ENCODE results near the gene ANKS4B. TPM values are rescaled to one million over a fixed set of nuclear protein-coding genes. Genes with fewer than 3 reads are reported as not detected.

ANKS4B gene
- total RNA-seq, 4 donors from 2014 or later: not detected

DNA sequence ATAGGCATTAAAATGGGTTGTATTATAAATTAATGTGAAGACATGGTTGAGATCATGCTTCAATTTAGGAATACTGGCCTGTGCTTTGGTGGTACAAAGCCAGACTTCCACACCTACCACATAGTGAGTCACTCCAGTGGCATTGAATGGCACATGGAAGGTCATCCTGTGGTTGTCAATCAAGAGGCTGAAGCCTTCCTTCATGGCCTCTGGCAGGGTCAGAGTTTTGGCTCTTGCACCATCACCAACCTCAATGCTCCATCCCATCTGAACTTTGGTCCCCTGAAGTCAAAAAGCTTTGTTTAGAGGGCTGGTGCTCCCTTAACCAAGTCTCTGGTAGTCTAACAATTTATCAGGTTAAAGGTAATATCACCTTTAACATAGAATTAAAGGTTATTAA, 28.2 kb upstream of the ANKS4B start:
- TF ChIP-seq, protein P1, sequence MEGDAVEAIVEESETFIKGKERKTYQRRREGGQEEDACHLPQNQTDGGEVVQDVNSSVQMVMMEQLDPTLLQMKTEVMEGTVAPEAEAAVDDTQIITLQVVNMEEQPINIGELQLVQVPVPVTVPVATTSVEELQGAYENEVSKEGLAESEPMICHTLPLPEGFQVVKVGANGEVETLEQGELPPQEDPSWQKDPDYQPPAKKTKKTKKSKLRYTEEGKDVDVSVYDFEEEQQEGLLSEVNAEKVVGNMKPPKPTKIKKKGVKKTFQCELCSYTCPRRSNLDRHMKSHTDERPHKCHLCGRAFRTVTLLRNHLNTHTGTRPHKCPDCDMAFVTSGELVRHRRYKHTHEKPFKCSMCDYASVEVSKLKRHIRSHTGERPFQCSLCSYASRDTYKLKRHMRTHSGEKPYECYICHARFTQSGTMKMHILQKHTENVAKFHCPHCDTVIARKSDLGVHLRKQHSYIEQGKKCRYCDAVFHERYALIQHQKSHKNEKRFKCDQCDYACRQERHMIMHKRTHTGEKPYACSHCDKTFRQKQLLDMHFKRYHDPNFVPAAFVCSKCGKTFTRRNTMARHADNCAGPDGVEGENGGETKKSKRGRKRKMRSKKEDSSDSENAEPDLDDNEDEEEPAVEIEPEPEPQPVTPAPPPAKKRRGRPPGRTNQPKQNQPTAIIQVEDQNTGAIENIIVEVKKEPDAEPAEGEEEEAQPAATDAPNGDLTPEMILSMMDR (IDR thresholded peaks at IDR 0.05; ENCODE audit: low read depth): no peak

DNA sequence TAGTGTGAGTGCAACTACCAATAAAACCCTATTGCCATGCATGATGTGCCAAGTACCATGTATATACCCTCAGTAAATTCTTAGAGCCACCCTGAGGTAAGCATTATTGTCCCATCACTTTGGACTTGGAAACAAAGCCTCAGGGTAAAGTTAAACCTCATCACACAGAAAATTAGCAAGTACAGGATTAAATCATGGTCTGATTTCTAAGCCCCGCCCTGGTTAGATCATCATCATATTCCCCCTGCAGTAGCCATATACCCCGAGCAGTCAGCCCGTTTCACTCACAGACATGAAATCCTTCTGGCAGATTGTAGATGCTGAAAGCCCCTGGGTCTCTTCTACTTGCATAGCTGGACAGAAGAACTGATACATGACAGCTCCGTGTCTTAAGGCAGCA, 26.9 kb upstream of the ANKS4B start:
- TF ChIP-seq, protein P1 (IDR thresholded peaks at IDR 0.05; ENCODE audit: low read depth): no peak

DNA sequence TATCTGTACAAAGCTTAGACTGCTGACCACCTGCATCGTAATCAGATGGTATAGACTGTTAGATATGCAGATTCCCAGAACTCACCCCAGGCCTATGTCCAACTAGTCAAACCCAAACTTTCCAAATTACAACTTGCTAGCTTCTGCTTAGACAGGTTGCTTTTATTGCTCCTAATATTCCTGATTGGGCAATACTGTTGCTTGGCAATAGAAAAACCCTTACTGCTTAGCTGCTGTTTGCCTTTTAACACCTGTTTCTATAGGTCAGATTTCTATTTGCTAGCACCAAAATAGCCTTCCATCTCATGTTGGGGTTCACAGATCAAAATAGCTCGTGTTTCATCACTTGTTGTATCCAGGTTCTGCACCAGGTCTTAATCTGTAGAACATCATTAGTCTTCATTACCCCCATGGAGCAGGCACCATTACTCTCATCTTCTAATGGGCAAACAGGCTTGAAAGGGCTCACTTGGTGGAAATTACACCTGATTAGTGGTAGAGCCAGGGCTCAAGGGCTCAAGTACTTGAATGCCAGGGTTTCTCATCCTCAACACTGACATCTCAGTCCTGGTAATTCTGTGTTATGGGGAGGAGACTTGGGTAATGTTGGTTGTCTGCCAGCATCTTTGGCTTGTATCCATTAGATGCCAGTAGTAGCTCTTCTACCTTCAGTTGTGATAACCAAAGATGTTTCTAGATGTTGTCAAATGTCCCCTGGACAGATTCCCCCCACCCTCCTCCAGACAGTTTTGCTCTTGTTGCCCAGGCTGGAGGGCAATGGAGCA, 24.9 kb upstream of the ANKS4B start:
- TF ChIP-seq, protein P1 (IDR thresholded peaks at IDR 0.05; ENCODE audit: low read depth): no peak

DNA sequence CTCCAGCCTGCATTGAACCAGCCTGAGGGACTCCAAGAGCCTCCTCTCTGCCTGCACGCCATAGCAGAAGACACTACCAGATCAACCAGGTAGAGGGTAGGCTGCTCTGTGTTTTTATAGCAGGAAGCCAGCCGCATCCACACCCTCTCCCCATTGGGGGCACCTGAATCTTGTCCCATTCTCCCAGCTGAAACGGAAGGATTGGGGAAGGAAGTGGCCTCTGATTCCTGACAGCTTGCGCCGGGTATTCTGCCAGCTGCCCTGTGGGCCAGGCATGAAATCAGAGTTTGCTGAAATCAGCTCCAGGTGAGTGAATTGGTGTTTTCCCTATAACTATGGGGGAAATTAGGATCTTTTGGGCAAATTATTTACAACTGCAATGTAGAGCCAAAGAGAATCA, 22.0 kb upstream of the ANKS4B start, which contains the start of gene ZP2:
TSS of gene ZP2 (minus strand) at position 89 of the 400 bp plus-strand sequence. CDS start at position 62, 27 bp downstream.
- TF ChIP-seq, protein P1 (IDR thresholded peaks at IDR 0.05; ENCODE audit: low read depth): no peak

DNA sequence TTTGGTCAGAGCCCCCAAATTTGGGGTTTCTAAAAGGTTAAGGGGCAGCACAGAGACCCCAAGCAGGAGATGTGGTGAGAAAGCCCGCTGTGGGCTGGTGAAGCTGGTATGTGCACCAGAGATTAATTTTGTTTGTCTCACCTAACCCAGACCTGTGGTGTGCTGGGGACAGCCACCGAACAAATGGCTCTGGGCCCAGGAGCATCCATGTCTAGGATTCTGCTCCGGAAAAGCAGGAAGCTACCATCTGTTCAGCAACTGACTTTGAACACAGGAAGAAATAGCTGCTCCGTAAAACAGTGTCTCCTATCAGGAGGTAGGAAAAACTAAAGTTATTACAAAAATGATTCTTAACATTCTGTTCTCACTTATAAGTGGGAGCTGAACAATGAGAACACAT, 19.4 kb upstream of the ANKS4B start:
- TF ChIP-seq, protein P1 (IDR thresholded peaks at IDR 0.05; ENCODE audit: low read depth): no peak

DNA sequence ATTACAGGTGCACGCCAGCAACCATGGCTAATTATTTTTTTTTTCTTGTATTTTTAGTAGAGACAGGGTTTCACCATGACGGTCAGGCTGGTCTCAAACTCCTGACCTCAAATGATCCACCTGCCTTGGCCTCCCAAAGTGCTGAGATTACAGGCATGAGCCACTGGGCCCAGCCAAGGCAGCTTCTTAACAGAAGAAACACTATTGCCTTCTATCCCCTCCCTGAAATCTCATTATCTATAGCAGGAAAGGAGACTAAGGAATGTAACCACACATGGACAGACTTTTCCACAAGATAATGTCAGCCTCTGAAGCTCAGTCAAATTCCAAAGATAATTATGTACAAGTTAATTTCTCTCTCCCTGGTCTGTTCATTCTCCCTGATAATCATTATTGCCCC, 16.4 kb upstream of the ANKS4B start:
- TF ChIP-seq, protein P1 (IDR thresholded peaks at IDR 0.05; ENCODE audit: low read depth): no peak

DNA sequence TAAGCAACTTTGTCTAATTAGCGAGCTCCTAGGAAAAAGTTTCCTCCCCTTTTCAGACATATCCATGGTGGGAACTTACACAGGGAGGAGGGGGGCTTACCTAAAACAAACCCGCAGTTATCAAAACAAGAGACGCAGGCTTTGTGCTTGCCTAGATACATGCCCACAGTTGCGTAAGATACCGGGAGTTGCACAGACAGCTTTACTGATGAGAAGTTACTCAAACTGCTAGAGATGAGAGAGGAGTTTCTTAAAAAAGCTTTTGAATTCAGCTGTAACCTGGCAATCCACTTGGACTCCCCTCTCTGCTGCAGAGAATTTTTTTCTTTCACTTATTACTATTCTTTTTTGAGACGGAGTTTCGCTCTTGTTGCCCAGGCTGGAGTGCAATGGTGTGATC, 15.3 kb upstream of the ANKS4B start:
- TF ChIP-seq, protein P1 (IDR thresholded peaks at IDR 0.05; ENCODE audit: low read depth): no peak
